ENCODE results near the gene FADS2. TPM values are rescaled to one million over a fixed set of nuclear protein-coding genes. Genes with fewer than 3 reads are reported as not detected.
A peak's percentile ranks its signal among the peaks of the same experiment; 100 is the strongest.

FADS2 gene
- total RNA-seq, 4 donors from 2014 or later = 1.5 to 6.4 (median 4.0) TPM

DNA sequence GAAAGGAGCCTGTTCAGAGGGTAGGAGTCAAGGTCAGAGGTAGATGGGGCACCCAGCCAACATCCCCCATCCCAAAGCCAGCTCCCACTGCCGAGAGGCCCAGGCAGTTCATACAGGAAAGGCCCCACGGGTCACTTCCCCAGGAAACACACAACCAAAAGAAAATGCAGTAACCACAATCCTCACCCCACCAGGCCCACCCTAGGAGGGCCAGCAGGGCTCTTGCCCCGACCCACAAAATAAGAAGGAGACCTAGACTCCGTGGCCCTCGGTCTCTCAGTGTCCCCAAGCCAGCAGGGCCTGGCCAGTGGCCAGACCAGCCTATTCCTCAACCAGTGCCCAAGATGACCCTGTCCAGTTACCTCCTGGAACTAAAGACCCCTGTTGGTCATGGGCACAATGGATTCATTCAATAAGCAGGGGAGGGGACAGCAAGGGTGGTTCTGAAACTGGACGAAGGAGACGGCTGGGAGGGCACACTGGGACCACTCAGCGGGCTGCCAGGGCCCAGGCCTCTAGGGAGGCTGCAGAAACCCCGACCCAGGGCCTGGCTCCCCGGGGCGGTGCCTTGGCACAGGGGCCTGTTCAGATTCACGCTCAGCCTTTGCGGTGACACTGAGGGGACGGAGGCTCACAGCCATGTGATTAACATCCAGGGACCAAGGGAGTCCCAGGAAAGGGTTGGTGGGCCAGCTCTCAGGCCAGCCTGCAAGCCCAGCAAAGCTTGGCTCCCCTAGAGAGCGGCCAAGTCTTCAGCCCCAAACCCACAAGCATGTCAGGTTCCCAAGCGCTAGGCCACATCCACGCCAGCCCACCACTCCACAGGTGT lies 83.8 kb downstream of the FADS2 start:
- no peak overlapping the region for H3K4me3 ChIP-seq
- peak; percentile 1 to 13 for DNase-seq
- no peaks in the 10 kb centered on the region for H3K4me1 ChIP-seq
- H3K27me3 ChIP-seq = no peaks in the 10 kb centered on the region
- TF ChIP-seq, protein P1, sequence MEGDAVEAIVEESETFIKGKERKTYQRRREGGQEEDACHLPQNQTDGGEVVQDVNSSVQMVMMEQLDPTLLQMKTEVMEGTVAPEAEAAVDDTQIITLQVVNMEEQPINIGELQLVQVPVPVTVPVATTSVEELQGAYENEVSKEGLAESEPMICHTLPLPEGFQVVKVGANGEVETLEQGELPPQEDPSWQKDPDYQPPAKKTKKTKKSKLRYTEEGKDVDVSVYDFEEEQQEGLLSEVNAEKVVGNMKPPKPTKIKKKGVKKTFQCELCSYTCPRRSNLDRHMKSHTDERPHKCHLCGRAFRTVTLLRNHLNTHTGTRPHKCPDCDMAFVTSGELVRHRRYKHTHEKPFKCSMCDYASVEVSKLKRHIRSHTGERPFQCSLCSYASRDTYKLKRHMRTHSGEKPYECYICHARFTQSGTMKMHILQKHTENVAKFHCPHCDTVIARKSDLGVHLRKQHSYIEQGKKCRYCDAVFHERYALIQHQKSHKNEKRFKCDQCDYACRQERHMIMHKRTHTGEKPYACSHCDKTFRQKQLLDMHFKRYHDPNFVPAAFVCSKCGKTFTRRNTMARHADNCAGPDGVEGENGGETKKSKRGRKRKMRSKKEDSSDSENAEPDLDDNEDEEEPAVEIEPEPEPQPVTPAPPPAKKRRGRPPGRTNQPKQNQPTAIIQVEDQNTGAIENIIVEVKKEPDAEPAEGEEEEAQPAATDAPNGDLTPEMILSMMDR (IDR thresholded peaks at IDR 0.05 in 4 of 5, conservative IDR thresholded peaks at IDR 0.05 in 1 of 5) = no peak
- no peak for TF ChIP-seq POLR2A (IDR thresholded peaks at IDR 0.05)
- in situ Hi-C loops (cut with MboI; ENCODE audit: low sequenced_read_pairs in 4 of 4) = no loop called here
- H3K9me3 ChIP-seq = no peaks in the 10 kb centered on the region
- no peak for ATAC-seq
- intact Hi-C loops (cut with DNase I; ENCODE audit: low total_unique reads) = no loop called here
- peak overlapping the region in 3 of 4 donors; percentile 3 to 42 (median 13) for H3K27ac ChIP-seq
- H3K36me3 ChIP-seq = no peaks in the 10 kb centered on the region

DNA sequence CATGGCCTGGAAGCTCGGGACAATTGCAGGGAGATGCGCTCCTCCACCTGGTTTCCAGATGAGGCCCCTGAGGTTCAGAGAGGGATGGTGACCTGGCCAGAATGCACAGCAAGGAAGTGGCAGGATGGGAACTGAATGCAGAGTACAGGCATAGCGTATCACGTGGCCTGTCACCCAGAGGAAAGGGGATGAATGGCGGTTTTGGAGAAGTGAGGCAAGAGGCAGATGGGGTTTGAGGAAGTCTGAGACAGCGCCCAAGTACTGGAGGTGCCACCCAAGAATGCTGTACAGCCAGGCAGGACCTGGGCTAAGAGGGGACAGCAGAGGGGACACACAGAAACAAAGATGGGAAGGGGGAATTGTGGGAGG lies 84.4 kb downstream of the FADS2 start:
- H3K36me3 ChIP-seq = no peaks in the 10 kb centered on the region
- H3K4me1 ChIP-seq = no peaks in the 10 kb centered on the region
- DNase-seq (peak; percentile 20 to 40), ATAC-seq (no peak)
- no peaks in the 10 kb centered on the region for H3K27me3 ChIP-seq
- TF ChIP-seq, protein P1 (IDR thresholded peaks at IDR 0.05 in 4 of 5, conservative IDR thresholded peaks at IDR 0.05 in 1 of 5) = no peak
- no peak for TF ChIP-seq POLR2A (IDR thresholded peaks at IDR 0.05)
- no peak overlapping the region for H3K4me3 ChIP-seq
- in situ Hi-C loops (cut with MboI; ENCODE audit: low sequenced_read_pairs in 4 of 4) (no loop called here), intact Hi-C loops (cut with DNase I; ENCODE audit: low total_unique reads) (no loop called here)
- H3K27ac ChIP-seq = no peak overlapping the region
- H3K9me3 ChIP-seq = no peaks in the 10 kb centered on the region

DNA sequence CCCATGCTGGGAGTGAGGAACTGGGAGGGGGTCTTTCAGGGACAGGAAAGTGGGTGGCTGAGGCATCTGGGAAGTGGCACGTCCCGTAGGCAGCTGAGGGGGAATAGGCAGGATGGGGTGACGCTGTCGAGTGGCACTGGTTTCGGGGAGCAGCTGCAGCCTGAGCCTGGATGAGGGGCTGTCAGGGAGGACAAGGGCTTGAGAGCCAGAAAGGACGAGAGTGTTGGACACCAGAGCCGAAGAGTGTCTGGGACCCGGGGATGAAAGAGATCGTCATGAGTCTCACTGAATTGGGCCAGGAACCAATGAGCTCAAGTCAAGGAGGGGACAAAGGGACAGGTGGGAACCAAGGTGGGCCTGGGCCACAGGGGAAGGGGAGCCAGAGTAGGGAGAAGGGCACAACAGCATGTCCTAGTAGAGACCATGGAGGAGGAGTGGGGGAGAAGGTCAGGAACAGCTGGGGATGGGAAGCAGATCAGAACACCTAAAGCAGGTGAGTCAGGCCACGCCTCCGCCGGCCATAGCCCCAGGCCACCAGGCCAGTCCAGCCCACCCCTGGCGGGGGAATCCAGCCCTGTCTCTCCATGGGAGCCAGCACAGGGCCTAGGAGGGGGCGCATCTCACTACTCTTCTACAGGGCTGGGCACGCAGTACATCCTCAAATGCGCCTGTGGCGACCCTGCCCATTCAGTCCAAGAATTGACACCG lies 85.0 kb downstream of the FADS2 start:
- Histone ChIP-seq H3K4me1 (peaks cover 0 to 5% of the 10 kb centered on the region in 2 donors), H3K4me3 (no peak overlapping the region), H3K36me3 (no peaks in the 10 kb centered on the region), H3K27me3 (peaks cover 2 to 6% (median 5%) of the 10 kb centered on the region in 3 donors), H3K27ac (peak overlapping the region in 1 of 4 donors; percentile 18), H3K9me3 (no peaks in the 10 kb centered on the region)
- no peak for ATAC-seq
- in situ Hi-C loops (cut with MboI; ENCODE audit: low sequenced_read_pairs in 4 of 4) = no loop called here
- intact Hi-C loops (cut with DNase I; ENCODE audit: low total_unique reads) = no loop called here
- TF ChIP-seq, protein P1 (IDR thresholded peaks at IDR 0.05 in 4 of 5, conservative IDR thresholded peaks at IDR 0.05 in 1 of 5) = no peak
- no peak for TF ChIP-seq POLR2A (IDR thresholded peaks at IDR 0.05)
- DNase-seq = peak; percentile 1 to 8

DNA sequence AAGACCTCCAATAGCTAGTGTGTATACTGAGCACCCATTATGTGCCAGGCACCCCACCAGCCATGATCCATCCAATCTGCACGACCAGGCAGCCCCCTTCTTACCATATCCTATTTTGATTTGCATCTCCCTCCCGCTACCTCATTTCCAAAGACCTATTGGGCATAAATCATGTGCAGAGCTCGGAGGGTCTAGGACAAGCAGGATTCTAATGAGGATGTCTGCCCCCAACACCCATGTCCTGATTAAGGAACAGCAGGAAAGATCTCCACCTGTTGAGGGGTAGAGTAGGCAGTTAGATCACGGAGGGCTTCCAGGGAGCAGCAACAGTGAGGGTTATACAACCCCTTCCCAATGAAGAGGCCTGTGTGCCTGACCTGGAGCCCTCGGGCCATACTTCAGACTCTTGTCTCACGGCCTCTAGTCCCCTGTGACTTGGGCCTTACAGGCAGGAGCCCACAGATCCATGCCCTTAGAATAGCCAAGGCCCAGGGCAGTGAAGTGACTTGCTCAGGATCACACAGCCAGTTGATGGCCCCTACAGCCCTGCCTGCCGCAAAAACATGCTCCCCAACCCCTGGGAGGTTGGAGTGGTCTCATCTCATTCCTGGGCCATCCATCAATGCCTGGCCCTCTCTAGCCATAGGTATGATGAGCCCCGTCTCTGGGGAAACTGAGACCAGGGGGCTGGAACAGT lies 85.7 kb downstream of the FADS2 start:
- H3K9me3 ChIP-seq = no peaks in the 10 kb centered on the region
- ATAC-seq = no peak
- DNase-seq = peak in 1 of 2 donors; percentile 1
- intact Hi-C loops (cut with DNase I; ENCODE audit: low total_unique reads) = no loop called here
- no peaks in the 10 kb centered on the region for H3K36me3 ChIP-seq
- H3K4me3 ChIP-seq = no peak overlapping the region
- TF ChIP-seq POLR2A (IDR thresholded peaks at IDR 0.05) = no peak
- TF ChIP-seq, protein P1 (IDR thresholded peaks at IDR 0.05 in 4 of 5, conservative IDR thresholded peaks at IDR 0.05 in 1 of 5) = no peak
- peaks cover 9 to 13% (median 12%) of the 10 kb centered on the region in 3 donors for H3K27me3 ChIP-seq
- in situ Hi-C loops (cut with MboI; ENCODE audit: low sequenced_read_pairs in 4 of 4) = no loop called here
- H3K27ac ChIP-seq = no peak overlapping the region
- peaks cover 0 to 5% of the 10 kb centered on the region in 2 donors for H3K4me1 ChIP-seq

Measured in gastrocnemius medialis (tissue), 4 donors.